ENCODE results near the gene APBA3. TPM values are rescaled to one million over a fixed set of nuclear protein-coding genes. Genes with fewer than 3 reads are reported as not detected.

Gene APBA3
- total and polyA plus RNA-seq, 9 of the 15 experiments (the other 6 are each of a cell fraction or from before 2014, with no cell fraction given), result 0.10 to 29.5 (median 11.5) TPM

DNA sequence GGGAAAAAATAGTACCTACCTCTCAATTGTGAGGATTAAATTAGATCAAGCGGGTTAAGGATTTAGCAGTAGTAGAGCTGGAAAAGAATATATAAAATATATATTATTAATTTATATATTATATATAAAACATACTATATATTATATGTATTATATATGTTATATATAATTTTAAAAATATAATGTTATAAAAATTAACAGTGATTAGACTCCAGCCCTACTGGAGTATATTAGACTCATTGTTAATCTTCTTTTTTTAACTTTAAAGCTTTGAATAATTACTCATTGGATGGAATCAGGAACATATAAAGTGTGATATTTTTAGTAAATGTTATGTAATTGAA lies 610 bp upstream of the APBA3 start (continued):
- TF ChIP-seq MYBL2 (IDR thresholded peaks at IDR 0.05; ENCODE audit: low read depth) (no peak), MYBL2 (CRISPR knock-in tag; IDR thresholded peaks at IDR 0.05; ENCODE audit: borderline replicate concordance) (no peak), MAZ (CRISPR knock-in tag; conservative IDR thresholded peaks at IDR 0.05 in 1 of 2, IDR thresholded peaks at IDR 0.05 in 1 of 2) (no peak), ZNF224 (CRISPR knock-in tag; IDR thresholded peaks at IDR 0.05) (no peak), PRMT5 (CRISPR knock-in tag; IDR thresholded peaks at IDR 0.05) (no peak), POLR2AphosphoS2 (IDR thresholded peaks at IDR 0.05; ENCODE audit: low read length) (no peak), PHB (CRISPR knock-in tag; IDR thresholded peaks at IDR 0.05) (no peak), NCOA6 (IDR thresholded peaks at IDR 0.05) (no peak), CBX3 (IDR thresholded peaks at IDR 0.05; ENCODE audit: borderline replicate concordance in 1 of 2, low read length in 2 of 2) (no peak; a peak in 1 of 3 replicates), ILK (tag; IDR thresholded peaks at IDR 0.05; ENCODE audit: borderline replicate concordance, low read depth) (no peak), POLR2G (IDR thresholded peaks at IDR 0.05; ENCODE audit: low read depth, low read length) (no peak), ZNF76 (CRISPR knock-in tag; IDR thresholded peaks at IDR 0.05; ENCODE audit: borderline replicate concordance) (no peak), HDAC8 (tag; IDR thresholded peaks at IDR 0.05) (no peak), PHTF2 (CRISPR knock-in tag; IDR thresholded peaks at IDR 0.05) (no peak)
- TF ChIP-seq, protein P1, sequence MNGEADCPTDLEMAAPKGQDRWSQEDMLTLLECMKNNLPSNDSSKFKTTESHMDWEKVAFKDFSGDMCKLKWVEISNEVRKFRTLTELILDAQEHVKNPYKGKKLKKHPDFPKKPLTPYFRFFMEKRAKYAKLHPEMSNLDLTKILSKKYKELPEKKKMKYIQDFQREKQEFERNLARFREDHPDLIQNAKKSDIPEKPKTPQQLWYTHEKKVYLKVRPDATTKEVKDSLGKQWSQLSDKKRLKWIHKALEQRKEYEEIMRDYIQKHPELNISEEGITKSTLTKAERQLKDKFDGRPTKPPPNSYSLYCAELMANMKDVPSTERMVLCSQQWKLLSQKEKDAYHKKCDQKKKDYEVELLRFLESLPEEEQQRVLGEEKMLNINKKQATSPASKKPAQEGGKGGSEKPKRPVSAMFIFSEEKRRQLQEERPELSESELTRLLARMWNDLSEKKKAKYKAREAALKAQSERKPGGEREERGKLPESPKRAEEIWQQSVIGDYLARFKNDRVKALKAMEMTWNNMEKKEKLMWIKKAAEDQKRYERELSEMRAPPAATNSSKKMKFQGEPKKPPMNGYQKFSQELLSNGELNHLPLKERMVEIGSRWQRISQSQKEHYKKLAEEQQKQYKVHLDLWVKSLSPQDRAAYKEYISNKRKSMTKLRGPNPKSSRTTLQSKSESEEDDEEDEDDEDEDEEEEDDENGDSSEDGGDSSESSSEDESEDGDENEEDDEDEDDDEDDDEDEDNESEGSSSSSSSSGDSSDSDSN (IDR thresholded peaks at IDR 0.05; ENCODE audit: borderline replicate concordance in 1 of 2, low read depth in 2 of 2, low read length in 2 of 2), result 0 out of 4 replicates have a peak, but pooled peaks of 1 of the 2 experiments have one; percentile 7
- TF ChIP-seq, protein P2, sequence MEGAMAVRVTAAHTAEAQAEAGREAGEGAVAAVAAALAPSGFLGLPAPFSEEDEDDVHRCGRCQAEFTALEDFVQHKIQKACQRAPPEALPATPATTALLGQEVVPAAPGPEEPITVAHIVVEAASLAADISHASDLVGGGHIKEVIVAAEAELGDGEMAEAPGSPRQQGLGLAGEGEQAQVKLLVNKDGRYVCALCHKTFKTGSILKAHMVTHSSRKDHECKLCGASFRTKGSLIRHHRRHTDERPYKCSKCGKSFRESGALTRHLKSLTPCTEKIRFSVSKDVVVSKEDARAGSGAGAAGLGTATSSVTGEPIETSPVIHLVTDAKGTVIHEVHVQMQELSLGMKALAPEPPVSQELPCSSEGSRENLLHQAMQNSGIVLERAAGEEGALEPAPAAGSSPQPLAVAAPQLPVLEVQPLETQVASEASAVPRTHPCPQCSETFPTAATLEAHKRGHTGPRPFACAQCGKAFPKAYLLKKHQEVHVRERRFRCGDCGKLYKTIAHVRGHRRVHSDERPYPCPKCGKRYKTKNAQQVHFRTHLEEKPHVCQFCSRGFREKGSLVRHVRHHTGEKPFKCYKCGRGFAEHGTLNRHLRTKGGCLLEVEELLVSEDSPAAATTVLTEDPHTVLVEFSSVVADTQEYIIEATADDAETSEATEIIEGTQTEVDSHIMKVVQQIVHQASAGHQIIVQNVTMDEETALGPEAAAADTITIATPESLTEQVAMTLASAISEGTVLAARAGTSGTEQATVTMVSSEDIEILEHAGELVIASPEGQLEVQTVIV (CRISPR knock-in tag; IDR thresholded peaks at IDR 0.05; ENCODE audit: borderline replicate concordance), result no peak
- TF ChIP-seq, protein P3, sequence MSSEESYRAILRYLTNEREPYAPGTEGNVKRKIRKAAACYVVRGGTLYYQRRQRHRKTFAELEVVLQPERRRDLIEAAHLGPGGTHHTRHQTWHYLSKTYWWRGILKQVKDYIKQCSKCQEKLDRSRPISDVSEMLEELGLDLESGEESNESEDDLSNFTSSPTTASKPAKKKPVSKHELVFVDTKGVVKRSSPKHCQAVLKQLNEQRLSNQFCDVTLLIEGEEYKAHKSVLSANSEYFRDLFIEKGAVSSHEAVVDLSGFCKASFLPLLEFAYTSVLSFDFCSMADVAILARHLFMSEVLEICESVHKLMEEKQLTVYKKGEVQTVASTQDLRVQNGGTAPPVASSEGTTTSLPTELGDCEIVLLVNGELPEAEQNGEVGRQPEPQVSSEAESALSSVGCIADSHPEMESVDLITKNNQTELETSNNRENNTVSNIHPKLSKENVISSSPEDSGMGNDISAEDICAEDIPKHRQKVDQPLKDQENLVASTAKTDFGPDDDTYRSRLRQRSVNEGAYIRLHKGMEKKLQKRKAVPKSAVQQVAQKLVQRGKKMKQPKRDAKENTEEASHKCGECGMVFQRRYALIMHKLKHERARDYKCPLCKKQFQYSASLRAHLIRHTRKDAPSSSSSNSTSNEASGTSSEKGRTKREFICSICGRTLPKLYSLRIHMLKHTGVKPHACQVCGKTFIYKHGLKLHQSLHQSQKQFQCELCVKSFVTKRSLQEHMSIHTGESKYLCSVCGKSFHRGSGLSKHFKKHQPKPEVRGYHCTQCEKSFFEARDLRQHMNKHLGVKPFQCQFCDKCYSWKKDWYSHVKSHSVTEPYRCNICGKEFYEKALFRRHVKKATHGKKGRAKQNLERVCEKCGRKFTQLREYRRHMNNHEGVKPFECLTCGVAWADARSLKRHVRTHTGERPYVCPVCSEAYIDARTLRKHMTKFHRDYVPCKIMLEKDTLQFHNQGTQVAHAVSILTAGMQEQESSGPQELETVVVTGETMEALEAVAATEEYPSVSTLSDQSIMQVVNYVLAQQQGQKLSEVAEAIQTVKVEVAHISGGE (CRISPR knock-in tag; IDR thresholded peaks at IDR 0.05), result peak in 1 of 3 experiments; percentile 94; a peak in 2 of 6 replicates
- TF ChIP-seq, protein P4, sequence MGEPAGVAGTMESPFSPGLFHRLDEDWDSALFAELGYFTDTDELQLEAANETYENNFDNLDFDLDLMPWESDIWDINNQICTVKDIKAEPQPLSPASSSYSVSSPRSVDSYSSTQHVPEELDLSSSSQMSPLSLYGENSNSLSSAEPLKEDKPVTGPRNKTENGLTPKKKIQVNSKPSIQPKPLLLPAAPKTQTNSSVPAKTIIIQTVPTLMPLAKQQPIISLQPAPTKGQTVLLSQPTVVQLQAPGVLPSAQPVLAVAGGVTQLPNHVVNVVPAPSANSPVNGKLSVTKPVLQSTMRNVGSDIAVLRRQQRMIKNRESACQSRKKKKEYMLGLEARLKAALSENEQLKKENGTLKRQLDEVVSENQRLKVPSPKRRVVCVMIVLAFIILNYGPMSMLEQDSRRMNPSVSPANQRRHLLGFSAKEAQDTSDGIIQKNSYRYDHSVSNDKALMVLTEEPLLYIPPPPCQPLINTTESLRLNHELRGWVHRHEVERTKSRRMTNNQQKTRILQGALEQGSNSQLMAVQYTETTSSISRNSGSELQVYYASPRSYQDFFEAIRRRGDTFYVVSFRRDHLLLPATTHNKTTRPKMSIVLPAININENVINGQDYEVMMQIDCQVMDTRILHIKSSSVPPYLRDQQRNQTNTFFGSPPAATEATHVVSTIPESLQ (CRISPR knock-in tag; IDR thresholded peaks at IDR 0.05), result no peak
